ENCODE data around the gene KISS1. TPM values are rescaled to one million over a fixed set of nuclear protein-coding genes. Genes with fewer than 3 reads are reported as not detected.

The KISS1 gene
- total and polyA plus RNA-seq, 2 donors from 2014 or later, result 0.50 to 25.2 TPM

- Histone ChIP-seq H3K9me3 (ENCODE audit: control insufficient read depth in 2 of 3, insufficient read depth in 1 of 3, low read length in 3 of 3) (no peaks in the 10 kb centered on the region), H3K27ac (ENCODE audit: low read depth in 2 of 2, low read length in 2 of 2) (no peak overlapping the region), H3K36me3 (ENCODE audit: control insufficient read depth in 2 of 3, insufficient read depth in 3 of 3, low read length in 3 of 3) (peaks cover 7 to 63% (median 25%) of the 10 kb centered on the region in 3 donors), H3K4me1 (ENCODE audit: control insufficient read depth in 2 of 3, insufficient read depth in 2 of 3, low read depth in 1 of 3, low read length in 3 of 3) (peaks cover 0 to 2% (median 0%) of the 10 kb centered on the region in 3 donors), H3K4me3 (ENCODE audit: low read length in 3 of 3) (no peak overlapping the region), H3K27me3 (ENCODE audit: control insufficient read depth, insufficient read depth, low read length) (no peaks in the 10 kb centered on the region), H3K9ac (ENCODE audit: low read length in 3 of 3) (no peak overlapping the region)
- TF ChIP-seq, protein P1, sequence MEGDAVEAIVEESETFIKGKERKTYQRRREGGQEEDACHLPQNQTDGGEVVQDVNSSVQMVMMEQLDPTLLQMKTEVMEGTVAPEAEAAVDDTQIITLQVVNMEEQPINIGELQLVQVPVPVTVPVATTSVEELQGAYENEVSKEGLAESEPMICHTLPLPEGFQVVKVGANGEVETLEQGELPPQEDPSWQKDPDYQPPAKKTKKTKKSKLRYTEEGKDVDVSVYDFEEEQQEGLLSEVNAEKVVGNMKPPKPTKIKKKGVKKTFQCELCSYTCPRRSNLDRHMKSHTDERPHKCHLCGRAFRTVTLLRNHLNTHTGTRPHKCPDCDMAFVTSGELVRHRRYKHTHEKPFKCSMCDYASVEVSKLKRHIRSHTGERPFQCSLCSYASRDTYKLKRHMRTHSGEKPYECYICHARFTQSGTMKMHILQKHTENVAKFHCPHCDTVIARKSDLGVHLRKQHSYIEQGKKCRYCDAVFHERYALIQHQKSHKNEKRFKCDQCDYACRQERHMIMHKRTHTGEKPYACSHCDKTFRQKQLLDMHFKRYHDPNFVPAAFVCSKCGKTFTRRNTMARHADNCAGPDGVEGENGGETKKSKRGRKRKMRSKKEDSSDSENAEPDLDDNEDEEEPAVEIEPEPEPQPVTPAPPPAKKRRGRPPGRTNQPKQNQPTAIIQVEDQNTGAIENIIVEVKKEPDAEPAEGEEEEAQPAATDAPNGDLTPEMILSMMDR (IDR thresholded peaks at IDR 0.05; ENCODE audit: borderline replicate concordance, extremely low read depth, insufficient read depth), result no peak
- FAIRE-seq, result no peak
- no peak for DNase-seq
- intact Hi-C loops (cut with DNase I), result no loop called here
Measured at GRCh38 chr1:204232526-204232925, 36.2 kb upstream of the KISS1 start.

GRCh38 chr1:204230211-204230610 is 33.9 kb upstream of the KISS1 start:
- Histone ChIP-seq H3K27ac (ENCODE audit: low read depth in 2 of 2, low read length in 2 of 2) (no peak overlapping the region), H3K9me3 (ENCODE audit: control insufficient read depth in 2 of 3, insufficient read depth in 1 of 3, low read length in 3 of 3) (no peaks in the 10 kb centered on the region), H3K27me3 (ENCODE audit: control insufficient read depth, insufficient read depth, low read length) (no peaks in the 10 kb centered on the region), H3K4me3 (ENCODE audit: low read length in 3 of 3) (no peak overlapping the region), H3K36me3 (ENCODE audit: control insufficient read depth in 2 of 3, insufficient read depth in 3 of 3, low read length in 3 of 3) (peaks cover 5 to 52% (median 30%) of the 10 kb centered on the region in 3 donors), H3K9ac (ENCODE audit: low read length in 3 of 3) (no peak overlapping the region), H3K4me1 (ENCODE audit: control insufficient read depth in 2 of 3, insufficient read depth in 2 of 3, low read depth in 1 of 3, low read length in 3 of 3) (peaks cover 0 to 20% (median 19%) of the 10 kb centered on the region in 3 donors)
- DNase-seq (no peak), FAIRE-seq (no peak)
- intact Hi-C loops (cut with DNase I), result no loop called here
- TF ChIP-seq, protein P1 (IDR thresholded peaks at IDR 0.05; ENCODE audit: borderline replicate concordance, extremely low read depth, insufficient read depth), result no peak

- Histone ChIP-seq H3K9ac (ENCODE audit: low read length in 3 of 3) (no peak overlapping the region), H3K4me1 (ENCODE audit: control insufficient read depth in 2 of 3, insufficient read depth in 2 of 3, low read depth in 1 of 3, low read length in 3 of 3) (peaks cover 0 to 20% (median 19%) of the 10 kb centered on the region in 3 donors), H3K4me3 (ENCODE audit: low read length in 3 of 3) (no peak overlapping the region), H3K27me3 (ENCODE audit: control insufficient read depth, insufficient read depth, low read length) (no peaks in the 10 kb centered on the region), H3K9me3 (ENCODE audit: control insufficient read depth in 2 of 3, insufficient read depth in 1 of 3, low read length in 3 of 3) (no peaks in the 10 kb centered on the region), H3K36me3 (ENCODE audit: control insufficient read depth in 2 of 3, insufficient read depth in 3 of 3, low read length in 3 of 3) (peaks cover 5 to 50% (median 30%) of the 10 kb centered on the region in 3 donors), H3K27ac (ENCODE audit: low read depth in 2 of 2, low read length in 2 of 2) (no peak overlapping the region)
- intact Hi-C loops (cut with DNase I), result no loop called here
- DNase-seq, result no peak
- FAIRE-seq, result no peak
- TF ChIP-seq, protein P1 (IDR thresholded peaks at IDR 0.05; ENCODE audit: borderline replicate concordance, extremely low read depth, insufficient read depth), result no peak
Measured at GRCh38 chr1:204228896-204229295, 32.6 kb upstream of the KISS1 start.
